Nephron progenitor cell (in vitro differentiated cells): ENCODE results near the gene RAMAC.

Source experiments
- DNase-seq: peaks from one replicate; pipeline ENCODE4 v3.0.0; 2021
- H3K27ac Mint-ChIP-seq: 2 replicates; pipeline ENCODE4 v1.8.0; 2021; ENCODE audit warnings: mild to moderate bottlenecking, moderate library complexity, mixed read lengths
- H3K27me3 Mint-ChIP-seq: 2 replicates; pipeline ENCODE4 v1.8.0; 2021; ENCODE audit warnings: mild to moderate bottlenecking, low read depth, mixed read lengths; ENCODE audit not compliant: poor library complexity
- H3K36me3 Mint-ChIP-seq: 2 replicates; pipeline ENCODE4 v1.8.0; 2021; ENCODE audit warnings: low read depth, mixed read lengths
- H3K4me1 Mint-ChIP-seq: 2 replicates; pipeline ENCODE4 v1.8.0; 2021; ENCODE audit warnings: mixed read lengths
- H3K4me3 Mint-ChIP-seq: 2 replicates; pipeline ENCODE4 v1.8.0; 2021; ENCODE audit warnings: mild to moderate bottlenecking, moderate library complexity, mixed read lengths
- H3K9me3 Mint-ChIP-seq: 2 replicates; pipeline ENCODE4 v1.8.0; 2021; ENCODE audit warnings: mild to moderate bottlenecking, moderate library complexity, mixed read lengths
- TF ChIP-seq, protein P1 (sequence below): fragments of 200-600 bp; sonication (generic); IDR thresholded peaks from 2 replicates; pipeline ENCODE4 v1.5.0; 2021; ENCODE audit warnings: antibody characterized with exemption

The RAMAC gene

GRCh38 chr15:82970078-82970686 is 15.8 kb upstream of the RAMAC start:
- Mint-ChIP-seq H3K27ac (no peak overlapping the region), H3K4me3 (no peak overlapping the region), H3K4me1 (peaks cover 10% of the 10 kb centered on the region), H3K9me3 (no peaks in the 10 kb centered on the region), H3K36me3 (no peaks in the 10 kb centered on the region), H3K27me3 (peaks cover 5% of the 10 kb centered on the region)
- TF ChIP-seq, protein P1, sequence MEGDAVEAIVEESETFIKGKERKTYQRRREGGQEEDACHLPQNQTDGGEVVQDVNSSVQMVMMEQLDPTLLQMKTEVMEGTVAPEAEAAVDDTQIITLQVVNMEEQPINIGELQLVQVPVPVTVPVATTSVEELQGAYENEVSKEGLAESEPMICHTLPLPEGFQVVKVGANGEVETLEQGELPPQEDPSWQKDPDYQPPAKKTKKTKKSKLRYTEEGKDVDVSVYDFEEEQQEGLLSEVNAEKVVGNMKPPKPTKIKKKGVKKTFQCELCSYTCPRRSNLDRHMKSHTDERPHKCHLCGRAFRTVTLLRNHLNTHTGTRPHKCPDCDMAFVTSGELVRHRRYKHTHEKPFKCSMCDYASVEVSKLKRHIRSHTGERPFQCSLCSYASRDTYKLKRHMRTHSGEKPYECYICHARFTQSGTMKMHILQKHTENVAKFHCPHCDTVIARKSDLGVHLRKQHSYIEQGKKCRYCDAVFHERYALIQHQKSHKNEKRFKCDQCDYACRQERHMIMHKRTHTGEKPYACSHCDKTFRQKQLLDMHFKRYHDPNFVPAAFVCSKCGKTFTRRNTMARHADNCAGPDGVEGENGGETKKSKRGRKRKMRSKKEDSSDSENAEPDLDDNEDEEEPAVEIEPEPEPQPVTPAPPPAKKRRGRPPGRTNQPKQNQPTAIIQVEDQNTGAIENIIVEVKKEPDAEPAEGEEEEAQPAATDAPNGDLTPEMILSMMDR: no peak
- DNase-seq: no peak

GRCh38 chr15:82970696-82971095 is 15.3 kb upstream of the RAMAC start:
- TF ChIP-seq, protein P1: no peak
- Mint-ChIP-seq H3K36me3 (peaks cover 4% of the 10 kb centered on the region), H3K27ac (no peak overlapping the region), H3K27me3 (peaks cover 5% of the 10 kb centered on the region), H3K4me3 (no peak overlapping the region), H3K4me1 (peaks cover 10% of the 10 kb centered on the region), H3K9me3 (no peaks in the 10 kb centered on the region)
- no peak for DNase-seq

DNA sequence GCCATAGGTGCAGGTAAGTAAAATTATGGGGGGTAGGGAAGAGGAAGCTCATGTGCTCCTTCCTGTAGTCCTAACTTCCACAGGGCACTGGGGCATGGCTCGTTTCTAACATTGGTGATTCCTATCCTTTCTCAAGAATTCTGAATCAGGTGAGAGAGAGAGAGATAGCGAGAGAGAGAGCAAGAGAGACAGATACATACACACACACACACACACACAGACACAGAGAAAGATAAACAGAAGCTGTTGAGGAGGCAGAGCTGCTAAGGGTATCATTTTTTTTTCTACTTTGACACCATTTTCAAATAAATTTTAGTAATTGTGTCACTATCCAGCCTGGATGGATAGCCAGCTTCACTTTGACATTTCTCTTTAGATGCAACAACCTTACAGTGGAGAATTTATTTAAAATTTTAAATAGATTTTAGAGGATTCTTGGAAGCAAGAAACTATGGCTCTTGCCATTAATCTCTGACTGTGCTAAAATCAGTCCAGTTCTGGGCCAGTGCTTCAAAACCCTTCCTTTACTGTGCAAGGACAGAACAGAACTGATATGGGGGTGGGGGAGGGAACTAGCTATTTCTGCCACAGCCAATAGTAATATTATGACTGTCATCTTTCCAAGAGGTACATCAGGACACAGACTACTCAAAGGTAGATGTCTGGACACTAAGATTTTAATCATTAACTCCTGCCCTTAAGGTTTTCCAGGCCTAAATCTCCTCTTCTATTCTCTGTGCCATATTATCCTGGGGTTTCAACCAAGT is 14.6 kb upstream of the RAMAC start:
- Mint-ChIP-seq H3K4me1 (peaks cover 10% of the 10 kb centered on the region), H3K4me3 (no peak overlapping the region), H3K9me3 (no peaks in the 10 kb centered on the region), H3K27me3 (peaks cover 5% of the 10 kb centered on the region), H3K36me3 (peaks cover 4% of the 10 kb centered on the region), H3K27ac (no peak overlapping the region)
- TF ChIP-seq, protein P1: no peak
- DNase-seq: no peak

GRCh38 chr15:82972990-82973389 is 13.0 kb upstream of the RAMAC start:
- no peaks in the 10 kb centered on the region for H3K9me3 Mint-ChIP-seq
- H3K36me3 Mint-ChIP-seq: peaks cover 4% of the 10 kb centered on the region
- no peak overlapping the region for H3K27ac Mint-ChIP-seq
- DNase-seq: no peak
- H3K4me1 Mint-ChIP-seq: peaks cover 10% of the 10 kb centered on the region
- TF ChIP-seq, protein P1: no peak
- H3K27me3 Mint-ChIP-seq: peaks cover 5% of the 10 kb centered on the region
- H3K4me3 Mint-ChIP-seq: no peak overlapping the region

DNA sequence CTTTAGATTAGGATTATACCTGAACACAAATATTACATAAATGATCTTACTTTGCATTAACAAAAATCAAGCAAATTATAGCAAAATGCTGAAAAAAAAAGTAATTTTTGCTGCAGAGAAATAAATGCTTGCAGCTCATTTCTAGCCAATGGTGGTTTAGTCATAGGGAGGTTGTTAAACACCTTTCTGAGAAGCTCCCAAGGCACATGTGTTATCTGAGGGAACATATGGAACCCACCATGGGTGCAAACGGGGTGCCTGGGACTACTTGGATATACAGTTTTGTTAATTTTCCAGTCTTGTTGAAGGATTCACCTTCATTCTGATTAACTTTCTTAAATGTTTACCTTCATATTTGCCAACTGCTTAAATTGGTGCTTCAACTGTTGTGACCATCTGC is 8.9 kb upstream of the RAMAC start:
- Mint-ChIP-seq H3K27me3 (no peaks in the 10 kb centered on the region), H3K36me3 (peaks cover 4% of the 10 kb centered on the region), H3K4me1 (peaks cover under 1% of the 10 kb centered on the region), H3K4me3 (no peak overlapping the region), H3K27ac (no peak overlapping the region), H3K9me3 (no peaks in the 10 kb centered on the region)
- no peak for DNase-seq
- TF ChIP-seq, protein P1: no peak

- TF ChIP-seq, protein P1: no peak
- Mint-ChIP-seq H3K27me3 (no peaks in the 10 kb centered on the region), H3K4me3 (no peak overlapping the region), H3K36me3 (peaks cover 4% of the 10 kb centered on the region), H3K4me1 (no peaks in the 10 kb centered on the region), H3K9me3 (no peaks in the 10 kb centered on the region), H3K27ac (no peak overlapping the region)
- DNase-seq: no peak
These were observed 7.6 kb upstream of the RAMAC start for GRCh38 chr15:82978438-82978837.
